ENCODE measurements around the gene PRDX6. TPM values are rescaled to one million over a fixed set of nuclear protein-coding genes. Genes with fewer than 3 reads are reported as not detected.

The PRDX6 gene
- total RNA-seq, 1 experiment from 2014 or later: 533 TPM

DNA sequence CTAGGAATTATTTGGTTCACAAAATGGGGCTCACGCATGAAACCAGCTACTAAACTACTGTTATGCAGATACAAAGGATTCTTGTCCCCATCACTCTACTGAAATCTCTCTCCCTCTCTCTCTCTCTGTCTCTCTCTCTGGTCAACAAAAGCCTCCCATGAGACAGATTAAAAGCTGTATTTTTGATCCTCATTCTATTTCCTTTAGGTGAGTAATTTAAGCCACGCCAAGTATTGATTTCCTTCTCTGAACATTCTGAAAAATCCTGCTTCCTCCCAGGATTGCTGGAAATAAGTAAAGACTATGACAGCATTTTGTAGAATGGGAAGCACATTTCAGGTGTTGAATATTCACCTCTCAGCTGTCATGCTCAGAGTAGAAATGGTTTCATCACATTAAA is 43.7 kb downstream of the PRDX6 start:
- no peaks in the 10 kb centered on the region for H4K20me1 ChIP-seq (ENCODE audit: control insufficient read depth, insufficient read depth, insufficient read length)
- no peak overlapping the region for H3K4me2 ChIP-seq (ENCODE audit: insufficient read depth, insufficient read length, low read length)
- no peak overlapping the region for H3K18ac ChIP-seq (ENCODE audit: insufficient read length, low read depth, low read length)
- H2BK15ac ChIP-seq (ENCODE audit: low read depth, low read length): no peak overlapping the region
- H3K14ac ChIP-seq (ENCODE audit: insufficient read depth, low read length): no peak overlapping the region
- no peak overlapping the region for H3K23ac ChIP-seq (ENCODE audit: insufficient read length, low read depth, low read length)
- H3K27me3 Mint-ChIP-seq (ENCODE audit: low read depth): no peaks in the 10 kb centered on the region
- no peaks in the 10 kb centered on the region for H3K79me2 ChIP-seq (ENCODE audit: insufficient read depth, low read length)
- H3K23me2 ChIP-seq (ENCODE audit: insufficient read length, low read depth, low read length, poor library complexity, severe bottlenecking): no peaks in the 10 kb centered on the region
- H4K8ac ChIP-seq (replicated peaks; ENCODE audit: insufficient read length, low read depth, low read length): no peak overlapping the region
- no peaks in the 10 kb centered on the region for H3K9me3 ChIP-seq (ENCODE audit: control insufficient read depth, low read depth, low read length)
- DNase-seq: no peak
- no peaks in the 10 kb centered on the region for H3K79me1 ChIP-seq (ENCODE audit: insufficient read depth, low read depth, low read length, poor library complexity, severe bottlenecking)
- H2BK5ac ChIP-seq (ENCODE audit: insufficient read length, low read length): no peak overlapping the region
- no peak overlapping the region for H3K27ac ChIP-seq (ENCODE audit: insufficient read length, low read depth, low read length)
- no peak overlapping the region for H4K5ac ChIP-seq (ENCODE audit: insufficient read length, low read depth, low read length)
- peaks cover 0 to 3% of the 10 kb centered on the region in 2 experiments; a peak in 2 of 5 replicates for H3K9me3 Mint-ChIP-seq
- H3K36me3 Mint-ChIP-seq (ENCODE audit: insufficient read depth in 1 of 3, low read depth in 3 of 3): no peaks in the 10 kb centered on the region
- H2BK12ac ChIP-seq (ENCODE audit: insufficient read length, low read depth, low read length): no peak overlapping the region
- no peak overlapping the region for H3K56ac ChIP-seq (ENCODE audit: insufficient read length, low read depth, low read length)
- no CpG with 5 or more reads among the region's 2 CpGs for WGBS (ENCODE audit: extremely low coverage, insufficient read length, low lambda C conversion rate)
- H2AK5ac ChIP-seq (ENCODE audit: insufficient read length, low read length): no peak overlapping the region
- no peak overlapping the region for H3T11ph ChIP-seq (ENCODE audit: low read length)
- peaks cover 9 to 17% of the 10 kb centered on the region in 2 experiments for H3K4me1 Mint-ChIP-seq
- H4K91ac ChIP-seq (ENCODE audit: insufficient read length, low read depth, low read length): no peak overlapping the region
- H3K4me3 Mint-ChIP-seq: no peak overlapping the region
- H2AFZ ChIP-seq (ENCODE audit: low read length): no peak overlapping the region
- TF ChIP-seq CTCF (conservative IDR thresholded peaks at IDR 0.05): no peak
- H3K27me3 ChIP-seq (ENCODE audit: insufficient read depth, low read length): no peaks in the 10 kb centered on the region
- no peaks in the 10 kb centered on the region; the same call in 1 of the 2 replicates for H3K4me1 ChIP-seq (ENCODE audit: insufficient read depth, low read length)
- H3K4ac ChIP-seq (ENCODE audit: low read depth, low read length): no peak overlapping the region
- H2BK120ac ChIP-seq (ENCODE audit: low read depth, low read length, poor library complexity, severe bottlenecking): no peak overlapping the region
- no peak overlapping the region for H3K9ac ChIP-seq (ENCODE audit: extremely low read depth, insufficient read length, low read length)
- no peak overlapping the region for H2BK20ac ChIP-seq (ENCODE audit: low read depth, low read length, poor library complexity, severe bottlenecking)
- no peak overlapping the region for H3K27ac Mint-ChIP-seq
